ENCODE results near the gene ARHGEF37. TPM values are rescaled to one million over a fixed set of nuclear protein-coding genes. Genes with fewer than 3 reads are reported as not detected.

Gene ARHGEF37
- polyA plus RNA-seq, 1 experiment = 0.92 TPM

- Histone ChIP-seq H3K36me3 (ENCODE audit: control insufficient read depth, insufficient read depth, low read length) (no peaks in the 10 kb centered on the region), H3K27me3 (ENCODE audit: control insufficient read depth, insufficient read depth, low read length) (peaks cover 16% of the 10 kb centered on the region), H3K4me3 (ENCODE audit: low read depth, low read length) (no peak overlapping the region)
- DNase-seq (ENCODE audit: low read depth) = no peak
- TF ChIP-seq, protein P1, sequence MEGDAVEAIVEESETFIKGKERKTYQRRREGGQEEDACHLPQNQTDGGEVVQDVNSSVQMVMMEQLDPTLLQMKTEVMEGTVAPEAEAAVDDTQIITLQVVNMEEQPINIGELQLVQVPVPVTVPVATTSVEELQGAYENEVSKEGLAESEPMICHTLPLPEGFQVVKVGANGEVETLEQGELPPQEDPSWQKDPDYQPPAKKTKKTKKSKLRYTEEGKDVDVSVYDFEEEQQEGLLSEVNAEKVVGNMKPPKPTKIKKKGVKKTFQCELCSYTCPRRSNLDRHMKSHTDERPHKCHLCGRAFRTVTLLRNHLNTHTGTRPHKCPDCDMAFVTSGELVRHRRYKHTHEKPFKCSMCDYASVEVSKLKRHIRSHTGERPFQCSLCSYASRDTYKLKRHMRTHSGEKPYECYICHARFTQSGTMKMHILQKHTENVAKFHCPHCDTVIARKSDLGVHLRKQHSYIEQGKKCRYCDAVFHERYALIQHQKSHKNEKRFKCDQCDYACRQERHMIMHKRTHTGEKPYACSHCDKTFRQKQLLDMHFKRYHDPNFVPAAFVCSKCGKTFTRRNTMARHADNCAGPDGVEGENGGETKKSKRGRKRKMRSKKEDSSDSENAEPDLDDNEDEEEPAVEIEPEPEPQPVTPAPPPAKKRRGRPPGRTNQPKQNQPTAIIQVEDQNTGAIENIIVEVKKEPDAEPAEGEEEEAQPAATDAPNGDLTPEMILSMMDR (IDR thresholded peaks at IDR 0.05; ENCODE audit: insufficient read depth, low read depth, low read length) = no peak
- POLR2A ChIA-PET = no interaction called here
- CTCF ChIA-PET = interaction anchor here (0.7 to 2.0 kb wide), 5 partner anchors 9 to 144 kb away, joined by 3 to 5 read pairs (median 3); no protein-coding TSS in a partner anchor
These were observed 98.8 kb downstream of the ARHGEF37 start for GRCh38 chr5:149679876-149680809.

DNA sequence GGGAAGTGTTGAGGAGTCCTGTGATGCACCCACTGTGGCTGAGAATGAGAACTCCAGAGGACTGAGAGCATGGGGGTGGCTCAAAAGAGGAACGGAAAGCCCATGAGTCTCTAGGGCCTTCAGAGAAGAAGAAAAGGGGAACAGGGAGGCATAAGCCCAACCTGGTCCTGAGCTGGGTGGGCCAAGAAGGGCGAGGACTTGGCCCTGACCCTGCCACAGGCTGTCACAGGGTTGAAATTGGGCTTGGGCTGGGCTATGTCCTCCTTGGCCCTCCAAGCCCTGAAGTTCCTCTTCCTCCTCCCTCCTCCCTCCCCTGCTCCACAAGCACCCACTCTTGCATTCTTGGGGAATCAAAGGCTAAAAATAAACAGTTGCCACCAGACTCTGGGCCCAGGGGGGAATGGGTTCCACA, 99.5 kb downstream of the ARHGEF37 start:
- H3K4me3 ChIP-seq (ENCODE audit: low read depth, low read length) = no peak overlapping the region
- TF ChIP-seq, protein P1 (IDR thresholded peaks at IDR 0.05; ENCODE audit: insufficient read depth, low read depth, low read length) = no peak
- H3K27me3 ChIP-seq (ENCODE audit: control insufficient read depth, insufficient read depth, low read length) = peaks cover 20% of the 10 kb centered on the region
- CTCF ChIA-PET = interaction anchor here (1.1 kb wide), 1 partner anchor 13 kb away, joined by 3 read pairs; no protein-coding TSS in a partner anchor
- no peaks in the 10 kb centered on the region for H3K36me3 ChIP-seq (ENCODE audit: control insufficient read depth, insufficient read depth, low read length)
- POLR2A ChIA-PET = no interaction called here
- no peak for DNase-seq (ENCODE audit: low read depth)

DNA sequence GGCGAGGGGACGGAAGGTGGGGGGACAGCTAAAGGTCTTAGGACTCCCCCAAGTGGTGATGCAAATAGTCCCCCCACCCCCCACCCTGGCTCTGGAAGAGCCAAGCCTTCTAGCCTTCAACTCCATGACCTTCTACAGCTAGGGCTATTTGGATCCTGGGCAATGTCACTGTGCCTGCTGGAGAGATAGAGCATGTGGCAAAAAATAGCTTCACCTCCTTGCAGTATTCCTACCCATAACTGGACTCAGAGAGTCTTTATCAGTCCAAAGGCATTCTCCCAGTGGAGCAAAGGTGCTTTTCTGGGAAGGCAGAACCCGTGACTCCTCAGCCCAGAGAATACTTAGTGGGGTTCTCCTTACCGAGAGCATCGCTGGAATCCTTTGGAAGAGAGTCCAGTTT, 100.0 kb downstream of the ARHGEF37 start:
- POLR2A ChIA-PET = no interaction called here
- TF ChIP-seq, protein P1 (IDR thresholded peaks at IDR 0.05; ENCODE audit: insufficient read depth, low read depth, low read length) = no peak
- CTCF ChIA-PET = interaction anchor here (0.6 to 1.1 kb wide), 2 partner anchors 14 to 22 kb away, joined by 3 to 4 read pairs; no protein-coding TSS in a partner anchor

GRCh38 chr5:149681922-149682321, 100.6 kb downstream of the ARHGEF37 start:
- Histone ChIP-seq H3K27me3 (ENCODE audit: control insufficient read depth, insufficient read depth, low read length) (peaks cover 16% of the 10 kb centered on the region), H3K36me3 (ENCODE audit: control insufficient read depth, insufficient read depth, low read length) (no peaks in the 10 kb centered on the region), H3K4me3 (ENCODE audit: low read depth, low read length) (no peak overlapping the region)
- ChIA-PET POLR2A (no interaction called here), CTCF (no interaction called here)
- TF ChIP-seq, protein P1 (IDR thresholded peaks at IDR 0.05; ENCODE audit: insufficient read depth, low read depth, low read length) = no peak
- no peak for DNase-seq (ENCODE audit: low read depth)

More for the DNA sequence above, 100.0 kb downstream of the ARHGEF37 start:
- no peak overlapping the region for H3K4me3 ChIP-seq (ENCODE audit: low read depth, low read length)
- H3K27me3 ChIP-seq (ENCODE audit: control insufficient read depth, insufficient read depth, low read length) = peaks cover 18% of the 10 kb centered on the region
- no peak for DNase-seq (ENCODE audit: low read depth)
- no peaks in the 10 kb centered on the region for H3K36me3 ChIP-seq (ENCODE audit: control insufficient read depth, insufficient read depth, low read length)

DNA sequence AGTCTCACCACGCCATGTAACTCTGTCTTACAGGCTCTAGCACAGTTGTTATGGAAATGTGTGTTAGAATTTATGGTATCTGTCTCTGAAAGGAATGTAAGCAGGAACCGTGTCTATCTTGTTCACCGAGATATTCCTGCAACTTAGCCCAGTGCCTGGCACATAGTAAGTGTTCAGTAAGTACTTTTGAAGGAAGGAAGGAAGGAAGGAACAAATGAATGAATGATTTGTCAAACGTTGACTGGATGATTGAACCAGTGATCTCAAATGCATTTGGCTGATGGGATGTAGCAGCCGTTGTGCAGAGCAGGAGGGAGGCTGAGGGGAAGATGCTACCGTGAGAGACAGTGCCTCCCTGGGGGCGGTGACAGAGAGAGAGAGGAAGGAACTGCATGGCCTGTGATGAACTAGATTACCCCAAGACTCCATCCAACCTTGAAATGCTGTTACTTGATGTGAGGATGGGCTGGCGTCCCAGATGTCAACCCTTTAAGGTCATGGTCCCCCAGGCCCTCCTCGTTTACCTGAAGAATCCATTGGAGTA, 101.3 kb downstream of the ARHGEF37 start:
- Histone ChIP-seq H3K4me3 (ENCODE audit: low read depth, low read length) (no peak overlapping the region), H3K27me3 (ENCODE audit: control insufficient read depth, insufficient read depth, low read length) (peaks cover 16% of the 10 kb centered on the region), H3K36me3 (ENCODE audit: control insufficient read depth, insufficient read depth, low read length) (no peaks in the 10 kb centered on the region)
- ChIA-PET POLR2A (no interaction called here), CTCF (no interaction called here)
- TF ChIP-seq, protein P1 (IDR thresholded peaks at IDR 0.05; ENCODE audit: insufficient read depth, low read depth, low read length) = no peak
- no peak for DNase-seq (ENCODE audit: low read depth)

Measured in BJ (cell line).